LNCAP (cell line): Measurements from ENCODE around the gene XPO5.

ENCODE experiments used
- CTCF ChIP-seq: fragments of 450-650 bp; IDR thresholded peaks from 2 replicates; pipeline ENCODE4 v1.5.1; 2017; ENCODE audit warnings: mild to moderate bottlenecking

The XPO5 gene

GRCh38 chr6:43579171-43579570, 3.3 kb upstream of the XPO5 start:
- no peak for TF ChIP-seq CTCF

GRCh38 chr6:43578748-43579147, 2.9 kb upstream of the XPO5 start:
- no peak for TF ChIP-seq CTCF

GRCh38 chr6:43575105-43575771, 600 bp downstream of the XPO5 start:
- TF ChIP-seq CTCF: no peak

GRCh38 chr6:43572015-43572414, 3.8 kb downstream of the XPO5 start:
- no peak for TF ChIP-seq CTCF

GRCh38 chr6:43570876-43571441, 4.9 kb downstream of the XPO5 start:
- no peak for TF ChIP-seq CTCF

- TF ChIP-seq CTCF: no peak
Observed at GRCh38 chr6:43559328-43559727, 16.5 kb downstream of the XPO5 start.

GRCh38 chr6:43547222-43547621, 28.6 kb downstream of the XPO5 start:
- no peak for TF ChIP-seq CTCF

GRCh38 chr6:43544461-43544860, 31.4 kb downstream of the XPO5 start:
- TF ChIP-seq CTCF: no peak
